ENCODE results near the gene CD47. TPM values are rescaled to one million over a fixed set of nuclear protein-coding genes. Genes with fewer than 3 reads are reported as not detected.

Gene CD47
- total and polyA plus RNA-seq, 10 of the 15 experiments (the other 5 are each of a cell fraction or from before 2014, with no cell fraction given), result 22.9 to 175 (median 81.1) TPM

- TF ChIP-seq BCL3 (IDR thresholded peaks at IDR 0.05; ENCODE audit: borderline replicate concordance, insufficient read depth, low read depth, low read length, poor library complexity, severe bottlenecking), result no peak
- TF ChIP-seq RAD21 (IDR thresholded peaks at IDR 0.05; ENCODE audit: insufficient read depth, low read depth, low read length), result no peak
- TF ChIP-seq CBX5 (IDR thresholded peaks at IDR 0.05; ENCODE audit: low read depth), result no peak
- TF ChIP-seq ZBED1 (IDR thresholded peaks at IDR 0.05; ENCODE audit: borderline replicate concordance), result no peak
- no peak for TF ChIP-seq MXI1 (IDR thresholded peaks at IDR 0.05; ENCODE audit: low read depth, low read length)
- TF ChIP-seq PKNOX1 (IDR thresholded peaks at IDR 0.05), result no peak
- no peak for TF ChIP-seq SMC3 (IDR thresholded peaks at IDR 0.05; ENCODE audit: borderline replicate concordance, low read length)
These were observed 89.4 kb downstream of the CD47 start (continued) for GRCh38 chr3:108001457-108001856.

- 60% methylated on average over 5 of the region's 5 CpGs for WGBS (ENCODE audit: insufficient coverage, insufficient replicate concordance, low lambda C conversion rate, missing lambda C conversion rate)
- intact Hi-C loops (cut with micrococcal nuclease; ENCODE audit: unreplicated experiment), result no loop called here
- TF ChIP-seq CUX1 (IDR thresholded peaks at IDR 0.05; ENCODE audit: insufficient replicate concordance, low read depth, low read length), result no peak
- TF ChIP-seq LARP7 (IDR thresholded peaks at IDR 0.05), result no peak
- no peak for TF ChIP-seq MLLT1 (IDR thresholded peaks at IDR 0.05)
- TF ChIP-seq CTCF (IDR thresholded peaks at IDR 0.05 in 2 of 3, conservative IDR thresholded peaks at IDR 0.05 in 1 of 3; ENCODE audit: control insufficient read depth in 2 of 3, extremely low read depth in 1 of 3, insufficient read depth in 1 of 3, low read depth in 3 of 3, low read length in 3 of 3), result no peak
These were observed 91.5 kb downstream of the CD47 start for GRCh38 chr3:107999215-107999775.

More at GRCh38 chr3:107999215-107999775, 91.5 kb downstream of the CD47 start:
- ChIA-PET SMC1A (ENCODE audit: uncharacterized antibody, unreplicated experiment) (no interaction called here), CTCF (no interaction called here), RAD21 (ENCODE audit: unreplicated experiment) (no interaction called here), POLR2A (no interaction called here)
- no TSS peak for BruUV-seq (replicated peaks)
- H3K4me3 ChIP-seq, result no peak overlapping the region
- no peak overlapping the region for H3K4me2 ChIP-seq (ENCODE audit: control insufficient read depth, insufficient read depth)
- DNase-seq (ENCODE audit: low read depth, low spot score) (no peak), FAIRE-seq (no peak), ATAC-seq (no peak)
- H3K9ac ChIP-seq (ENCODE audit: control insufficient read depth, insufficient read depth, low read length), result no peak overlapping the region
- no peaks in the 10 kb centered on the region; a peak in 1 of 4 replicates for H3K27me3 ChIP-seq (replicated peaks in 1 of 2; ENCODE audit: control insufficient read depth in 2 of 2, insufficient read depth in 2 of 2, low read length in 1 of 2)
- in situ Hi-C loops (cut with MboI), result no loop called here
- no peaks in the 10 kb centered on the region for H4K20me1 ChIP-seq (ENCODE audit: control insufficient read depth, insufficient read depth)
- no peaks in the 10 kb centered on the region for H3K4me1 ChIP-seq (ENCODE audit: control insufficient read depth, insufficient read depth, low read length)
- no peaks in the 10 kb centered on the region for H3K36me3 ChIP-seq (ENCODE audit: control insufficient read depth in 2 of 2, insufficient read depth in 2 of 2, low read length in 1 of 2)
- no peak overlapping the region for H3K27ac ChIP-seq (ENCODE audit: control insufficient read depth, insufficient read depth)
- H3K79me2 ChIP-seq (ENCODE audit: control insufficient read depth, insufficient read depth, low read length), result no peaks in the 10 kb centered on the region
- H3K9me3 ChIP-seq (replicated peaks; ENCODE audit: control insufficient read depth, insufficient read depth, low read length), result no peaks in the 10 kb centered on the region
- no peak overlapping the region for H2AFZ ChIP-seq (ENCODE audit: control insufficient read depth, low read depth, low read length)
